ENCODE data around the gene CD79A. TPM values are rescaled to one million over a fixed set of nuclear protein-coding genes. Genes with fewer than 3 reads are reported as not detected.

CD79A gene
- total RNA-seq, 3 donors from 2014 or later = 0.80 to 2.9 (median 1.8) TPM

- DNase-seq (ENCODE audit: low spot score in 2 of 2) = no peak
- H3K36me3 ChIP-seq = no peaks in the 10 kb centered on the region
- no peak overlapping the region for H3K27ac ChIP-seq
- no peak for TF ChIP-seq POLR2A (IDR thresholded peaks at IDR 0.05)
- TF ChIP-seq POLR2AphosphoS5 (IDR thresholded peaks at IDR 0.05) = no peak
- no peak for TF ChIP-seq CTCF (IDR thresholded peaks at IDR 0.05)
- no peaks in the 10 kb centered on the region for H3K9me3 ChIP-seq
- no peak overlapping the region for H3K4me3 ChIP-seq
- intact Hi-C loops (cut with DNase I; ENCODE audit: low total_unique reads) = no loop called here
- H3K4me1 ChIP-seq = peaks cover 0 to 7% of the 10 kb centered on the region in 2 donors
- peaks cover 3 to 73% of the 10 kb centered on the region in 2 donors for H3K27me3 ChIP-seq
These were observed 53.2 kb downstream of the CD79A start for GRCh38 chr19:41930322-41930722.

Other genes with a start within 250 kb of the CD79A start
- 10 to 100 TPM in 1 of 3 donors, under 1 TPM in 1, not detected in 1; 0.15 to 25.2 TPM for gene CEACAM7, start 189.0 kb upstream of the CD79A start, total RNA-seq
- gene CEACAM5, start 168.7 kb upstream of the CD79A start, total RNA-seq = 10 to 100 TPM in 1 of 3 donors, not detected in 2; 27.2 TPM
- gene CEACAM6, start 121.7 kb upstream of the CD79A start, total RNA-seq = 1 to 10 TPM in 2 of 3 donors, not detected in 1; 1.0 to 6.9 TPM
- gene CEACAM3, start 80.7 kb upstream of the CD79A start, total RNA-seq = under 1 TPM in 1 of 3 donors, not detected in 2; 0.64 TPM
- not detected for gene LYPD4, start 32.6 kb upstream of the CD79A start, total RNA-seq
- not detected for gene DMRTC2, start 32.2 kb upstream of the CD79A start, total RNA-seq
- 1,000 to 10,000 TPM in 2 of 3 donors, 100 to 1,000 TPM in 1; 756 to 2,084 (median 1,264) TPM for gene RPS19, start 17.0 kb upstream of the CD79A start, total RNA-seq
- 10 to 100 TPM; 55.0 to 61.9 (median 55.7) TPM for gene ARHGEF1, start 5.9 kb downstream of the CD79A start, total RNA-seq
- under 1 TPM in 1 of 3 donors, not detected in 2; 0.15 TPM for gene ERFL, start 51.2 kb downstream of the CD79A start, total RNA-seq
- 100 to 1,000 TPM; 150 to 190 (median 153) TPM for gene RABAC1, start 82.0 kb downstream of the CD79A start, total RNA-seq
- not detected for gene ATP1A3, start 117.0 kb downstream of the CD79A start, total RNA-seq
- 1 to 10 TPM in 2 of 3 donors, not detected in 1; 1.6 to 1.9 TPM for gene GRIK5, start 192.9 kb downstream of the CD79A start, total RNA-seq
- 10 to 100 TPM; 13.8 to 19.2 (median 15.1) TPM for gene ZNF574, start 198.9 kb downstream of the CD79A start, total RNA-seq

Data from breast epithelium (tissue), 4 donors.